Activated T-helper 2 cell treated with anti-CD3 and anti-CD28 coated beads, Interferon-gamma antibody, Interleukin-2, Interleukin-4, amounts not matched to agents 10 μg/mL and 5 μg/mL and 100 μg/mL, durations not matched to agents 14 hours and 24 hours and 36 hours (primary cell): ENCODE measurements around the gene ARHGAP10. TPM values are rescaled to one million over a fixed set of nuclear protein-coding genes. Genes with fewer than 3 reads are reported as not detected.

Source experiments
- DNase-seq: peaks from one replicate; pipeline ENCODE4 v3.0.0; 2021; ENCODE audit warnings: low spot score
- H3K27ac Mint-ChIP-seq: one replicate; pipeline ENCODE4 v1.8.0; 2021; ENCODE audit warnings: mixed read lengths
- H3K27me3 Mint-ChIP-seq: one replicate; pipeline ENCODE4 v1.8.0; 2021; ENCODE audit warnings: low read depth, mixed read lengths
- H3K36me3 Mint-ChIP-seq: one replicate; pipeline ENCODE4 v1.8.0; 2021; ENCODE audit warnings: low read depth, mixed read lengths
- H3K4me1 Mint-ChIP-seq: one replicate; pipeline ENCODE4 v1.8.0; 2021; ENCODE audit warnings: low read depth, mixed read lengths
- H3K4me3 Mint-ChIP-seq: one replicate; pipeline ENCODE4 v1.8.0; 2021; ENCODE audit warnings: low read depth, mild to moderate bottlenecking, moderate library complexity, mixed read lengths
- H3K9me3 Mint-ChIP-seq: one replicate; pipeline ENCODE4 v1.8.0; 2021; ENCODE audit warnings: mixed read lengths
- intact Hi-C: fragments of 100-400 bp; cut with micrococcal nuclease; formaldehyde crosslinking; loops from one replicate; pipeline ENCODE4 v1.15.1; 2023
- total RNA-seq: library from RNA; stranded (reverse); gene quantifications from 2 replicates; pipeline ENCODE4 v1.2.3, GENCODE V29; 2022

Gene ARHGAP10
- total RNA-seq, 1 donor from 2014 or later = 18.5 TPM

DNA sequence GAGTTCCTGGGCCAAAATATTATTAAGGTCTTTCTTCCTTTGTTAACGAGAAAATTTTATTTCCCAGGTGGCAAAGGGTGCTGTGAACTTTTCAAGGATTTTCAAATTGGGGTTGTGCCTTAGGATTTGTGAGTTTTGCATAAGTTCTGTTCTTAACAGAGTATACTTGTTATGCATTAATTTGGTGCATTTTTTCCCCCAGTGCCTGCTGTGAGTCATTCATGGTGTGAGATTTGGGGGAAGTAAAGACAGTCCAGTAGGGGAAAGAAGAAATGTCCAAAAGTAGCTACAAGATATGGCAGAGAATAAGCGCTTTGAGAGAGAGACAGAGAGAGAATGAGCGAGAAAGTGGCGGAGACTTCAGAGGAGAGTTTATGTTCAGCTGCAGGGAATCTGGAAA lies 239.2 kb downstream of the ARHGAP10 start:
- no peak overlapping the region for H3K4me3 Mint-ChIP-seq
- peaks cover 5% of the 10 kb centered on the region for H3K4me1 Mint-ChIP-seq
- peaks cover 20% of the 10 kb centered on the region for H3K36me3 Mint-ChIP-seq
- no peaks in the 10 kb centered on the region for H3K27me3 Mint-ChIP-seq
- intact Hi-C loops = no loop called here
- no peaks in the 10 kb centered on the region for H3K9me3 Mint-ChIP-seq
- no peak for DNase-seq
- no peak overlapping the region for H3K27ac Mint-ChIP-seq

GRCh38 chr4:147975325-147975724 lies 243.4 kb downstream of the ARHGAP10 start:
- peaks cover 11% of the 10 kb centered on the region for H3K4me1 Mint-ChIP-seq

DNA sequence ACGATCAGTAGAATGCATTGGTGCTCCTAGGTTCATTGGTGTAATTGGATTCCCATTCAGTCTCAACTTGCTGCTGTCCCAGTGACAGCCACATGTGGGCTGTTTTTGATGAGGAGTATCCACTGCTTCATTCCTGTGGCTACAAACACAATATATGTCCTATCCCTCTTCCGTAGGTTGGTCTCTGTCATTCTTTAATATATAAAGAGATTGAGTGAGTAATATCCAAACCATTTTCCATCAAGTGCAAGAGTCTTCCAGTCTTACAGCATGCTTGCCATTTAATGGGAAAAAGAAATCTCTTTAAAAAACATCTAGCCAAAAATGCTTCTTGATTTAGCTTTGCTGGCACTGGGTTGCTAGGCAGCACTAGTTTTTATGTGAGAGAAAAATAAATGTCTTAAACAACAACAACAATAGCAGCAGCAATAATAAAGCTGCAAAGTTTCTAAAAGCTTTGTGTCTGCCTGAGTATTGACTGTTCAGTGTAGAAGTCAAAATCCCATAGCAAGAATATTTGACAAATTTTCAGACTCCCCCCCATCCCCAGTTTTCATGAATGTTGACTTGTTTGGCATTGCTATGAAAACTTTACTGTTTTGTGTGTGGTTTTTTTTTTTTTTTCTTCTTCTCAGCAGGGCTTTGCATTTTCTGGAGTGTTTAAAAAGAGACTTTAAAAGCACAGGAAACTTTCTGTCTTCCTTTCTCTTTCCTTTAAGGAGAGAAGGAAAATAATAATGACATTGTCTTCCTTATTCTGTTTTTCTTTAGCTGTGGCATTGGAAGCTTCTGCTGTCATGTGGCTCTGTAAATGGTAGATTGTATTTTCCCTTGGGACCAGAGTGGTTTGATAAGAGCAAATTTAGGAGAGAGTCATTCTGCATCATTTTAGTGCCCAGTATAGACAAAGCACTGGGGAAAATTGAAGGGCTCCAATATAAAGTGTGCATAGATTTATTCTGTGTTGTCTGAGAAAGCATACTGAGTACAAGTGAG lies 244.3 kb downstream of the ARHGAP10 start:
- Mint-ChIP-seq H3K36me3 (peaks cover 5% of the 10 kb centered on the region), H3K27me3 (peaks cover 5% of the 10 kb centered on the region), H3K27ac (no peak overlapping the region), H3K9me3 (no peaks in the 10 kb centered on the region), H3K4me3 (no peak overlapping the region), H3K4me1 (peaks cover 19% of the 10 kb centered on the region)
- no peak for DNase-seq
- intact Hi-C loops = no loop called here

More at GRCh38 chr4:147975325-147975724, 243.4 kb downstream of the ARHGAP10 start:
- H3K27me3 Mint-ChIP-seq = no peaks in the 10 kb centered on the region
- H3K9me3 Mint-ChIP-seq = no peaks in the 10 kb centered on the region
- intact Hi-C loops = no loop called here
- no peak overlapping the region for H3K27ac Mint-ChIP-seq
- no peak overlapping the region for H3K4me3 Mint-ChIP-seq
- no peak for DNase-seq
- H3K36me3 Mint-ChIP-seq = peaks cover 5% of the 10 kb centered on the region

- H3K36me3 Mint-ChIP-seq = no peaks in the 10 kb centered on the region
- intact Hi-C loops = loop anchor here (2.0 kb wide), 1 partner anchor 38 kb away; no protein-coding TSS in a partner anchor
- H3K27ac Mint-ChIP-seq = no peak overlapping the region
- no peaks in the 10 kb centered on the region for H3K9me3 Mint-ChIP-seq
- H3K4me1 Mint-ChIP-seq = peaks cover 26% of the 10 kb centered on the region
- H3K27me3 Mint-ChIP-seq = peaks cover 6% of the 10 kb centered on the region
- no peak overlapping the region for H3K4me3 Mint-ChIP-seq
- no peak for DNase-seq
These were observed 248.7 kb downstream of the ARHGAP10 start for GRCh38 chr4:147980586-147980985.

DNA sequence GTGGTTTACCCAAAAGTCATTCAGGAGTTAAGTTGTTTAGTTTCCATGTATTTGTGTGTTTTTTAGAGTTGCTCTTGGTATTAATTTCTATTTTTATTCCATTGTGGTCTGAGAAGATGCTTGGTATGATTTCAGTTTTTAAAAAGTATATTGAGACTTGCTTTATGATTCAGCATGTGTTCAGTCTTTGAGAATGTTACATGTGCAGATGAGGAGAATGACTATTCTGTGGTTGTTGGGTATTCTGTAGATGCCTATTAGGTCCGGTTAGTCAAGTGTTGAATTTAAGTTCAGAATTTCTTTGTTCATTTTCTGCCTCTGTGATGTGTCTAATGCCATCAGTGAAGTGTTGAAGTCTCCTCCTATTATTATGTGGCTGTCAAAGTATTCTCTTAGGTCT lies 249.4 kb downstream of the ARHGAP10 start:
- Mint-ChIP-seq H3K27ac (no peak overlapping the region), H3K36me3 (no peaks in the 10 kb centered on the region), H3K27me3 (peaks cover 6% of the 10 kb centered on the region), H3K4me1 (peaks cover 26% of the 10 kb centered on the region), H3K4me3 (no peak overlapping the region), H3K9me3 (no peaks in the 10 kb centered on the region)
- DNase-seq = no peak
- intact Hi-C loops = loop anchor here (2.0 kb wide), 1 partner anchor 39 kb away; no protein-coding TSS in a partner anchor

- Mint-ChIP-seq H3K4me3 (no peak overlapping the region), H3K4me1 (peaks cover 24% of the 10 kb centered on the region), H3K27me3 (peaks cover 6% of the 10 kb centered on the region), H3K27ac (no peak overlapping the region), H3K9me3 (no peaks in the 10 kb centered on the region), H3K36me3 (no peaks in the 10 kb centered on the region)
- DNase-seq = peak; percentile 18
- intact Hi-C loops = no loop called here
These were observed 252.3 kb downstream of the ARHGAP10 start for GRCh38 chr4:147984065-147984777.

DNA sequence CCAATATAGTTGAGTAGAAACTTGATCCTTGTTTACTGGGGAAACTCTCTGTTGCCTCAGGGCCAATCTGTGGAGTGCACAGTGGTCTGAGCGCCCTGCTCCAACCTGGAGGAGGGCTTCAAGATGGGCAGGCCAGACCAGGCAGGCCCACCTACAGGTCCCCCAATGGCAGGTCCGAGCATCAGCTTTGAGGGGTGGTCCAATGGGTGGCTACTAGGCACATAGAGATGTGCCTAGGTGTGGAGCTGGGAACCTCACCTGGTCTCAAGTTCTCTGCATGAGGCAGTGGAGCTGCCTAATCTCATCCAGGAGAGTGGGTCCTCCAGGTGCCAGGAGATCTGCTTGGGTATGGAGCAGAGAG lies 252.9 kb downstream of the ARHGAP10 start:
- Mint-ChIP-seq H3K27me3 (peaks cover 6% of the 10 kb centered on the region), H3K4me3 (no peak overlapping the region), H3K9me3 (no peaks in the 10 kb centered on the region), H3K36me3 (no peaks in the 10 kb centered on the region), H3K4me1 (peaks cover 21% of the 10 kb centered on the region), H3K27ac (no peak overlapping the region)
- intact Hi-C loops = no loop called here
- no peak for DNase-seq

DNA sequence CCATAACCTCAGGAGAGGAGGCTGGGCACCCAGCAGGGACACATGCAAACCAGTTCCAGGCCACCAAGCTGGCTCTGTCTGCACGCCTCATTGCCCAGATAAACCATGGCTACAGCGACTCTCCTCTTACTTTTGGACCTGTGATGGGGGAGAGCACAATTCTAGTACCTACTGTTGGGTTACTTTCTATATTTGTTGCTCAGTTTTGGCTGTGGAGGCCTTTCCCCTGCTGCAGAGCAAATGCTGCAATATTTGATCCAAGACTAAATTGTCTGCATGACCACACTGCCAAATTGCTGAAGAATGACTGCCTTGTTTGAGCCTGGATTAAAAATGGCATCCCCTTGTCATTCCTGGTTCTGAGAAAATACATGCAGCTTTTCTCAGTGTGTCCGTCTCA lies 253.5 kb downstream of the ARHGAP10 start:
- intact Hi-C loops = no loop called here

GRCh38 chr4:147987252-147987651 lies 255.4 kb downstream of the ARHGAP10 start:
- no peaks in the 10 kb centered on the region for H3K36me3 Mint-ChIP-seq
- intact Hi-C loops = no loop called here
- DNase-seq = no peak
- no peak overlapping the region for H3K27ac Mint-ChIP-seq
- no peaks in the 10 kb centered on the region for H3K27me3 Mint-ChIP-seq
- no peak overlapping the region for H3K4me3 Mint-ChIP-seq
- no peaks in the 10 kb centered on the region for H3K9me3 Mint-ChIP-seq
- peaks cover 2% of the 10 kb centered on the region for H3K4me1 Mint-ChIP-seq

More for the DNA sequence above, 253.5 kb downstream of the ARHGAP10 start:
- DNase-seq = no peak
- Mint-ChIP-seq H3K9me3 (no peaks in the 10 kb centered on the region), H3K4me3 (no peak overlapping the region), H3K27ac (no peak overlapping the region), H3K4me1 (peaks cover 15% of the 10 kb centered on the region), H3K36me3 (no peaks in the 10 kb centered on the region), H3K27me3 (peaks cover 6% of the 10 kb centered on the region)

DNA sequence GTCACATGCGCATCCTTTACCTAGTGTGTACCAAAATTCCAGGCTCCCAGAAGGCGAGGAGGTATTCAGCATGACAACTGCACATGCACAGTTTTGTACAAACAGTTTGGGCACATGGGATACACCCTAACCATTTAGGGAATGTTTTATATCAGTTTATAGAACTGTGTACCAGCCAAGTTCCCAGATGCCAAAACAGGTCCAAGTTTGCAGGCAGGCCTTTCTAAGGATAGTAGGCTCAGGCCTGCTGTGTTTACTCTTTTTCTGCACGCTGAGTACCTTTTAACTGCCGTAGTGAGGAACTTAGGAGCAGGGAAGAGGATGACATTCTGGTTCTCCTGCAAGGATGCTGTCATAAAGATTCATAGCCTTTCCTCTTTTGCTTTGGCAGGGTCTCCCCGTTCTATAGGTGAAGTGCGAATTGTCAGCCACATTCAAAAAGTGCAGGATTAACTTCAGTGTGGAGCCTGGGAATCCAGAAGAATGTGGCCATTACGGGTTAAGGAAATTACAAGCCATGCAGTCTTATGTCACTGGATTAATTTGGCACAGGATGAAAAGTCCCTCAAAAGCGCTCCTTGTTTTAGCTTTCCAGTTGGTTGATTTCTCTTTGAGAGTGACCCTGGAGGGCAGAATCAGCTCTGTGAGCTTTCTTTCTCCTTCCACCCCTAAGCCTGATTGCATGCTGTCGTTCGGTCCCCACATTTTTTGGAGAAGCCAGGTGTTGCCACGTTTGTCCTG lies 259.8 kb downstream of the ARHGAP10 start:
- intact Hi-C loops = no loop called here
- Mint-ChIP-seq H3K4me1 (peaks cover 3% of the 10 kb centered on the region), H3K27me3 (no peaks in the 10 kb centered on the region), H3K4me3 (no peak overlapping the region), H3K36me3 (no peaks in the 10 kb centered on the region), H3K27ac (no peak overlapping the region), H3K9me3 (no peaks in the 10 kb centered on the region)
- no peak for DNase-seq

- intact Hi-C loops = no loop called here
- no peaks in the 10 kb centered on the region for H3K9me3 Mint-ChIP-seq
- H3K4me1 Mint-ChIP-seq = peaks cover 3% of the 10 kb centered on the region
- H3K36me3 Mint-ChIP-seq = peaks cover 4% of the 10 kb centered on the region
- H3K27me3 Mint-ChIP-seq = no peaks in the 10 kb centered on the region
- DNase-seq = no peak
- H3K4me3 Mint-ChIP-seq = no peak overlapping the region
- no peak overlapping the region for H3K27ac Mint-ChIP-seq
These were observed 262.2 kb downstream of the ARHGAP10 start for GRCh38 chr4:147994076-147994475.

DNA sequence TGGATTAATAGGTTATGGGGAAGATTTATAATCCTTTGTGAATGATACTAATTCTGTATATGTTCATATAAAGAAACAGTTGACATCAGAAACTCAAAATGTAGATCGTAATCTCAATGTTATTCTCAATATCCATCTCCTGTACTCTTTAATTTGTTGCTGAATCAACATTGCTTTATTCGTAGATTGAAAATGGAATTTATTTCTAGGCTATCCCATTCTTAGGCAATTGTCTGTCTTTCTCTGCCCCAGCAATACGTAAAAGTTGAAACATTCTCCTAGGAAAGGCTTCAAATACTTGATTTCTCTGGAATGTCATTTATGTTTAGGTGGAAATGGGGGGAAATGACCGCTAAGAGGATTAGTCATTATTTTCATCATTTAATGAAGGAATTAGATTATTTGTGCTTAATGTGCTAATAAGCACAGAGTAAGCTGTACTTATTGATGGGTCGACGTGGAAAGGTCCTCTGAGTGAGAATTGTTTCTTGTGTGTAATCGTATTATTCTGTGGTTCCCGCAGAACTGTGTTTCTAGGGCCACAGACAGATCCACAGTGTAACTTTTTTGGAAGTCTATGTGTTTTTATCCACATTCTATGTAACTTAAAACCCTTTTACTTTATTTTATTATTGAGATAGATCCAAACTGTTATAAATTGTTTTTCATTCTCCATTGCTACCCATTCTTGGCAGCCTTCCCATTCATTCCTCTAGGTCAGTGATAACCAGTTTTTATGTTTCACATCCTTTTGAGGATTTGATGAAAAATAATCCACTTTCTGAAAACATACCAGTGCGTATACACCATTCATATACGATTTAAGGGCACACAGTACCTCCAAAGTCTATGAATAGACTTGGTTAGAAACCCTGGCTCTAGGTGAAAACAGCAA lies 262.9 kb downstream of the ARHGAP10 start:
- no peak for DNase-seq
- H3K4me1 Mint-ChIP-seq = peaks cover 3% of the 10 kb centered on the region
- H3K27me3 Mint-ChIP-seq = no peaks in the 10 kb centered on the region
- intact Hi-C loops = no loop called here
- no peak overlapping the region for H3K27ac Mint-ChIP-seq
- peaks cover 8% of the 10 kb centered on the region for H3K36me3 Mint-ChIP-seq
- no peak overlapping the region for H3K4me3 Mint-ChIP-seq
- H3K9me3 Mint-ChIP-seq = no peaks in the 10 kb centered on the region
